Ascending aorta (tissue), 2 donors: ENCODE measurements around the gene MALRD1. TPM values are rescaled to one million over a fixed set of nuclear protein-coding genes. Genes with fewer than 3 reads are reported as not detected.

ENCODE experiments used
- DNase-seq, 2 donors: peaks; one replicate each; pipeline ENCODE4 v3.0.0-alpha.2; 2019; ENCODE audit warnings: low spot score in 2 of 2
- H3K27ac ChIP-seq, 2 donors: fragments of 200-600 bp; sonication (generic); one replicate each; pipeline ENCODE4 v1.5.1; 2016 to 2017; ENCODE audit warnings: mild to moderate bottlenecking in 1 of 2
- H3K27me3 ChIP-seq: fragments of 200-600 bp; sonication (generic); one replicate; pipeline ENCODE4 v1.5.1; 2017
- H3K36me3 ChIP-seq, 2 donors: fragments of 200-600 bp; sonication (generic); one replicate each; pipeline ENCODE4 v1.5.1; 2016
- H3K4me1 ChIP-seq, 2 donors: fragments of 200-600 bp; sonication (generic); one replicate each; pipeline ENCODE4 v1.5.1; 2016 to 2017; ENCODE audit warnings: mild to moderate bottlenecking in 1 of 2
- H3K4me3 ChIP-seq, 2 donors: fragments of 200-600 bp; sonication (generic); one replicate each; pipeline ENCODE4 v1.5.1; 2016 to 2017; ENCODE audit warnings: mild to moderate bottlenecking in 1 of 2
- H3K9me3 ChIP-seq, 2 donors: fragments of 200-600 bp; sonication (generic); one replicate each; pipeline ENCODE4 v1.5.1; 2016
- CTCF ChIP-seq, 3 experiments: fragments of 200-600 bp in 2 of 3; fragments of 450-650 bp in 1 of 3; sonication (generic) in 2 of 3; IDR thresholded peaks; one replicate each; pipeline ENCODE4 v1.5.1; 2016 to 2019; ENCODE audit warnings: antibody characterized with exemption in 3 of 3, mild to moderate bottlenecking in 1 of 3, moderate library complexity in 1 of 3
- intact Hi-C: fragments of 100-400 bp; cut with DNase I; formaldehyde crosslinking; loops from one replicate; pipeline ENCODE4 v1.15.1; 2023
- total RNA-seq: library from RNA; depleted of rRNA; stranded (reverse); fragments of >200 nt; gene quantifications from one replicate; pipeline ENCODE4 v1.1.0, GENCODE V29; 2016

Gene MALRD1
- total RNA-seq, 1 donor from 2014 or later: not detected

GRCh38 chr10:19469521-19469920 is 420.9 kb downstream of the MALRD1 start:
- intact Hi-C loops: no loop called here
- Histone ChIP-seq H3K27ac (no peak overlapping the region), H3K4me3 (no peak overlapping the region), H3K27me3 (no peaks in the 10 kb centered on the region), H3K36me3 (no peaks in the 10 kb centered on the region), H3K4me1 (no peaks in the 10 kb centered on the region), H3K9me3 (no peaks in the 10 kb centered on the region)
- DNase-seq: no peak
- TF ChIP-seq CTCF (IDR thresholded peaks at IDR 0.05): no peak

- DNase-seq: no peak
- no peaks in the 10 kb centered on the region for H3K9me3 ChIP-seq
- H3K27me3 ChIP-seq: no peaks in the 10 kb centered on the region
- no peaks in the 10 kb centered on the region for H3K36me3 ChIP-seq
- H3K4me1 ChIP-seq: no peaks in the 10 kb centered on the region
- no peak overlapping the region for H3K4me3 ChIP-seq
- intact Hi-C loops: no loop called here
- H3K27ac ChIP-seq: no peak overlapping the region
- no peak for TF ChIP-seq CTCF (IDR thresholded peaks at IDR 0.05)
Observed at GRCh38 chr10:19479854-19480253, 431.3 kb downstream of the MALRD1 start.

- TF ChIP-seq CTCF (IDR thresholded peaks at IDR 0.05): no peak
- H3K36me3 ChIP-seq: no peaks in the 10 kb centered on the region
- H3K27me3 ChIP-seq: no peaks in the 10 kb centered on the region
- no peaks in the 10 kb centered on the region for H3K4me1 ChIP-seq
- H3K4me3 ChIP-seq: no peak overlapping the region
- no peak for DNase-seq
- intact Hi-C loops: no loop called here
- no peak overlapping the region for H3K27ac ChIP-seq
- H3K9me3 ChIP-seq: no peaks in the 10 kb centered on the region
Observed at GRCh38 chr10:19480353-19480752, 431.8 kb downstream of the MALRD1 start.

- no peaks in the 10 kb centered on the region for H3K4me1 ChIP-seq
- H3K27me3 ChIP-seq: no peaks in the 10 kb centered on the region
- H3K4me3 ChIP-seq: no peak overlapping the region
- no peak for TF ChIP-seq CTCF (IDR thresholded peaks at IDR 0.05)
- intact Hi-C loops: no loop called here
- H3K36me3 ChIP-seq: no peaks in the 10 kb centered on the region
- no peak overlapping the region for H3K27ac ChIP-seq
- no peak for DNase-seq
- no peaks in the 10 kb centered on the region for H3K9me3 ChIP-seq
Observed at GRCh38 chr10:19483421-19483820, 434.8 kb downstream of the MALRD1 start.

GRCh38 chr10:19488592-19489280 is 440.1 kb downstream of the MALRD1 start:
- Histone ChIP-seq H3K27me3 (no peaks in the 10 kb centered on the region), H3K27ac (peak overlapping the region in 1 of 2 donors; percentile 34), H3K36me3 (no peaks in the 10 kb centered on the region), H3K4me3 (peak overlapping the region; percentile 14 to 62), H3K9me3 (no peaks in the 10 kb centered on the region), H3K4me1 (no peaks in the 10 kb centered on the region)
- TF ChIP-seq CTCF (IDR thresholded peaks at IDR 0.05): peak in 2 of 3 experiments; percentile 12 to 13
- peak in 1 of 2 donors; percentile 64 for DNase-seq
- intact Hi-C loops: no loop called here
